Inflammatory macrophage treated with lipopolysaccharide for 1 hour (primary cell): ENCODE data around the gene PCDHGC5.

ENCODE experiments used
- DNase-seq, 2 donors: peaks; one replicate each; pipeline ENCODE4 v3.0.0-alpha.2; 2020 to 2022

The PCDHGC5 gene

GRCh38 chr5:141513627-141514329, 24.9 kb downstream of the PCDHGC5 start:
- DNase-seq: peak; percentile 82 to 98

- DNase-seq: no peak
Measured at GRCh38 chr5:141514330-141515133, 25.7 kb downstream of the PCDHGC5 start.

GRCh38 chr5:141515141-141515540, 26.3 kb downstream of the PCDHGC5 start:
- DNase-seq: no peak

- DNase-seq: no peak
Measured at GRCh38 chr5:141515946-141516671, 27.2 kb downstream of the PCDHGC5 start.

- DNase-seq: no peak
Measured at GRCh38 chr5:141516672-141517025, 27.8 kb downstream of the PCDHGC5 start.

GRCh38 chr5:141517312-141517711, 28.4 kb downstream of the PCDHGC5 start:
- peak; percentile 48 to 57 for DNase-seq

- DNase-seq: no peak
Measured at GRCh38 chr5:141517880-141518617, 29.2 kb downstream of the PCDHGC5 start.

GRCh38 chr5:141518618-141519015, 29.7 kb downstream of the PCDHGC5 start:
- no peak for DNase-seq

- peak; percentile 61 to 87 for DNase-seq
Measured at GRCh38 chr5:141519605-141520565, 31.0 kb downstream of the PCDHGC5 start.

GRCh38 chr5:141521244-141521781, 32.4 kb downstream of the PCDHGC5 start:
- DNase-seq: peak; percentile 88 to 95

GRCh38 chr5:141522301-141522700, 33.4 kb downstream of the PCDHGC5 start:
- DNase-seq: no peak

- DNase-seq: no peak
Measured at GRCh38 chr5:141523991-141524390, 35.1 kb downstream of the PCDHGC5 start.

- peak; percentile 94 to 98 for DNase-seq
Measured at GRCh38 chr5:141524604-141525597, 36.0 kb downstream of the PCDHGC5 start.

GRCh38 chr5:141525653-141526052, 36.8 kb downstream of the PCDHGC5 start:
- no peak for DNase-seq

GRCh38 chr5:141527426-141527825, 38.5 kb downstream of the PCDHGC5 start:
- no peak for DNase-seq

- DNase-seq: no peak
Measured at GRCh38 chr5:141528291-141528984, 39.6 kb downstream of the PCDHGC5 start.

GRCh38 chr5:141529002-141529401, 40.1 kb downstream of the PCDHGC5 start:
- DNase-seq: no peak

- no peak for DNase-seq
Measured at GRCh38 chr5:141529873-141530272, 41.0 kb downstream of the PCDHGC5 start.

- DNase-seq: no peak
Measured at GRCh38 chr5:141532726-141533125, 43.8 kb downstream of the PCDHGC5 start.
